RWPE1 (cell line): Measurements from ENCODE around the gene LMNTD2.

ENCODE experiments used
- CTCF ChIA-PET: fragments of 350-600 bp; sonication (Branson Sonifier 250); formaldehyde crosslinking; extraction: SDS; loops from one replicate; lab custom pipeline; 2021; lab: Yijun Ruan, JAX
- POLR2A ChIA-PET: fragments of 400-600 bp; formaldehyde crosslinking; extraction: SDS; loops from one replicate; lab custom pipeline; 2020; ENCODE audit warnings: antibody characterized with exemption; ENCODE audit not compliant: low non-redundant PET; lab: Yijun Ruan, JAX
- DNase-seq: peaks from one replicate; pipeline ENCODE4 v3.0.0; 2012; ENCODE audit warnings: low spot score
- H3K27ac ChIP-seq: fragments of 450-650 bp; 2 replicates; pipeline ENCODE4 v1.5.1; 2017
- CTCF ChIP-seq: fragments of 450-650 bp; conservative IDR thresholded peaks from 2 replicates; pipeline ENCODE4 v1.5.1; 2017; ENCODE audit warnings: low read depth, mild to moderate bottlenecking

The LMNTD2 gene

DNA sequence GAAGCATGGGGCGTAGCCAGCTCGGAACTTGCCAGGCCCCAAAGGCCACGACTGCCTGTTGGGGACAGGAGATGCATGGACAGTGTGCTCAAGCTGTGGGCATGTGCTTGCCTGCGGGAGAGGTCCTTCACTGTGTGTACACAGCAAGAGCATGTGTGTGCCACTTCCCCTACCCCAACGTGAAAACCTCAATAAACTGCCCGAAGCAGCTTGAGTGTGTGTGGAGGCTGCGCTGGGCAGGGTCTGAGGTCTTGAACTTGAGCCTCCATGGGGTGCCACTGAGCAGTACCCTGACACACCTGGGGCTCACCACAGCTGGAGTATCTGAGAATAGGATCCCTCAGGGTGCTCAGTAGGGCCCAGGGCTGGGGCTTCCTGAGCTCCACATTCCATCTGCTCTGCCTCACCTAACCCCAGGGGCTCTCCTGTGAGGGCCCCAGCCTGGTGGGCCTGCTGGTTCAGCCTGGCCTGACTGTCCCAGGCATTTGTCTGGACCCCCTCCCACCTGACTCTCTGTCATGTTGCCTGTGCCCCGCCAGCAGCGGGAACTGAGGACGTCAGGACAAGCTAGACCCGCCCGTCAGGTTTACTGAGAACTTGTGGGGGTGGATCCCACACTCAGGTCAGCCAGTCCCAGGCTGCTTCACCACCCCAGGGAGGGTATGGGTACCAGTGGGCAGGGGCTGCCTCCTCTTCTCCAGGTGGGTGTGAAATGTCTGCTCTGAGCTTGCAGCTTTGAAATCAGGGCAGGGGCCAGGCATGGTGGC is 3.5 kb upstream of the LMNTD2 start:
- CTCF ChIA-PET, result interaction anchor here (0.6 to 1.5 kb wide), 2 partner anchors 9 to 184 kb away, joined by 3 to 12 read pairs; no protein-coding TSS in a partner anchor
- POLR2A ChIA-PET, result interaction anchor here (0.6 kb wide), 1 partner anchor 9 kb away, joined by 3 read pairs; no protein-coding TSS in a partner anchor
- H3K27ac ChIP-seq, result peak overlapping the region; percentile 86
- no peak for DNase-seq
- TF ChIP-seq CTCF, result no peak

DNA sequence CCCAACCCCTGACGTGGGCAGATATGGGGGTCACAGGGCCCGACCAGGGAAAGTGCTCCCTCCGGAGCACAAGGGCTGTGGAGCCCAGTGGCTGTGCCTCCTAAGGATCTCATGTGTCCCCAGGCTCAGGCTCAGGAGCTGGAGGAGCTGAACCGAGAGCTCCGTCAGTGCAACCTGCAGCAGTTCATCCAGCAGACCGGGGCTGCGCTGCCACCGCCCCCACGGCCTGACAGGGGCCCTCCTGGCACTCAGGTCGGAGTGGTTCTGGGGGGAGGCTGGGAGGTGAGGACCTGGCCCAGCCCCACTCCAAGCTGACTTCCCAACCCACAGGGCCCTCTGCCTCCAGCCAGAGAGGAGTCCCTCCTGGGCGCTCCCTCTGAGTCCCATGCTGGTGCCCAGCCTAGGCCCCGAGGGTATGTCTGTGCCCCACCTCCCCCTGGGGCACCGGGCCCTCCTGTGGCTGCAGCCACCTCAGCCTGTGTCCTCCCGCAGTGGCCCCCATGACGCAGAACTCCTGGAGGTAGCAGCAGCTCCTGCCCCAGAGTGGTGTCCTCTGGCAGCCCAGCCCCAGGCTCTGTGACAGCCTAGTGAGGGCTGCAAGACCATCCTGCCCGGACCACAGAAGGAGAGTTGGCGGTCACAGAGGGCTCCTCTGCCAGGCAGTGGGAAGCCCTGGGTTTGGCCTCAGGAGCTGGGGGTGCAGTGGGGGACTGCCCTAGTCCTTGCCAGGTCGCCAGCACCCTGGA is 2.7 kb upstream of the LMNTD2 start:
- ChIA-PET CTCF (interaction anchor here (0.6 to 1.5 kb wide), 2 partner anchors 8 to 184 kb away, joined by 3 to 12 read pairs; no protein-coding TSS in a partner anchor), POLR2A (no interaction called here)
- peak overlapping the region; percentile 86 for H3K27ac ChIP-seq
- TF ChIP-seq CTCF, result no peak
- DNase-seq, result no peak

GRCh38 chr11:562046-562645 is 1.6 kb upstream of the LMNTD2 start:
- CTCF ChIA-PET, result interaction anchor here (0.6 kb wide), 1 partner anchor 1603 kb away, joined by 4 read pairs; no protein-coding TSS in a partner anchor

GRCh38 chr11:561148-562003 is 838 bp upstream of the LMNTD2 start:
- no peak for TF ChIP-seq CTCF
- H3K27ac ChIP-seq, result peak overlapping the region; percentile 89
- CTCF ChIA-PET, result interaction anchor here (0.6 kb wide), 1 partner anchor 1604 kb away, joined by 4 read pairs; no protein-coding TSS in a partner anchor
- DNase-seq, result peak; percentile 69
- POLR2A ChIA-PET, result no interaction called here

More at GRCh38 chr11:562046-562645, 1.6 kb upstream of the LMNTD2 start:
- POLR2A ChIA-PET, result no interaction called here
- TF ChIP-seq CTCF, result no peak
- H3K27ac ChIP-seq, result peak overlapping the region; percentile 89
- DNase-seq, result no peak

GRCh38 chr11:559712-560304 is 730 bp downstream of the LMNTD2 start:
- H3K27ac ChIP-seq, result peak overlapping the region; percentile 89
- POLR2A ChIA-PET, result interaction anchor here (1.0 kb wide), 1 partner anchor 16 kb away, joined by 3 read pairs; the partner anchor contains the start of gene PHRF1
- TF ChIP-seq CTCF, result no peak
- DNase-seq, result no peak
- CTCF ChIA-PET, result no interaction called here
